Panc1 (cell line): ENCODE results near the gene TYW1B.
"Not testable (repeated sequence)": the region's sequence is repeated elsewhere in the genome, so short reads cannot be mapped to it uniquely, and the experiment has no call there.

Source experiments
- CTCF ChIP-seq: fragments of 450-650 bp; IDR thresholded peaks from 2 replicates; pipeline ENCODE4 v1.5.1; 2017; ENCODE audit warnings: mild to moderate bottlenecking
- POLR2AphosphoS5 ChIP-seq: IDR thresholded peaks from 2 replicates; pipeline ENCODE4 v1.6.1; 2012; ENCODE audit warnings: mild to moderate bottlenecking, low read depth, low read length, moderate library complexity
- REST ChIP-seq, 2 experiments: IDR thresholded peaks; 2 replicates each; pipeline ENCODE4 v1.6.1; 2011 to 2012; ENCODE audit warnings: low read depth in 2 of 2, control low read depth in 1 of 2, low read length in 1 of 2, mild to moderate bottlenecking in 1 of 2, moderate library complexity in 1 of 2; ENCODE audit not compliant: insufficient read depth in 1 of 2

- not testable (repeated sequence) for TF ChIP-seq CTCF; REST (IDR thresholded peaks at IDR 0.05; ENCODE audit: insufficient read depth in 1 of 2, low read depth in 2 of 2, low read length in 1 of 2); POLR2AphosphoS5
Observed at GRCh38 chr7:72555238-72555637, 272.8 kb downstream of the TYW1B start.
